Measurements from ENCODE around the gene SEZ6.

DNA sequence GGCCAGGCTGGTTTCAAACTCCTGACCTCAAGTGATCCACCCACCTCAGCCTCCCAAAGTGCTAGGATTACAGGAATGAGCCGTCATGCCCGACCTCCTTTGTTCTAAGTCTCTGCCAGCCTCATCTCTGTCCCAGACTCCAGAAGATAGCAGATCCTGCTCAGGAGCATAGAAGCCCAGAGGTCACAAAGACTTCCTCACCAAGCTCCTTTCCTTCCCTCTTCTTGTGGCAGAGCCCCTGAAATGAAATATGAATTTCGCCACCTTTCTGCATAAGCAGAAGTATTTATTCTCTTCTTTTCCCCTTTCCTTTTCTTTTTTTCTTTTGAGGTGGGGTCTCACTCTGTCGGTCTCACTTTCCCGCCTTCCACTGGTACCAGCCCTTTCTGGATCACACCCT is 25.7 kb upstream of the SEZ6 start:
- TF ChIP-seq, protein P1, sequence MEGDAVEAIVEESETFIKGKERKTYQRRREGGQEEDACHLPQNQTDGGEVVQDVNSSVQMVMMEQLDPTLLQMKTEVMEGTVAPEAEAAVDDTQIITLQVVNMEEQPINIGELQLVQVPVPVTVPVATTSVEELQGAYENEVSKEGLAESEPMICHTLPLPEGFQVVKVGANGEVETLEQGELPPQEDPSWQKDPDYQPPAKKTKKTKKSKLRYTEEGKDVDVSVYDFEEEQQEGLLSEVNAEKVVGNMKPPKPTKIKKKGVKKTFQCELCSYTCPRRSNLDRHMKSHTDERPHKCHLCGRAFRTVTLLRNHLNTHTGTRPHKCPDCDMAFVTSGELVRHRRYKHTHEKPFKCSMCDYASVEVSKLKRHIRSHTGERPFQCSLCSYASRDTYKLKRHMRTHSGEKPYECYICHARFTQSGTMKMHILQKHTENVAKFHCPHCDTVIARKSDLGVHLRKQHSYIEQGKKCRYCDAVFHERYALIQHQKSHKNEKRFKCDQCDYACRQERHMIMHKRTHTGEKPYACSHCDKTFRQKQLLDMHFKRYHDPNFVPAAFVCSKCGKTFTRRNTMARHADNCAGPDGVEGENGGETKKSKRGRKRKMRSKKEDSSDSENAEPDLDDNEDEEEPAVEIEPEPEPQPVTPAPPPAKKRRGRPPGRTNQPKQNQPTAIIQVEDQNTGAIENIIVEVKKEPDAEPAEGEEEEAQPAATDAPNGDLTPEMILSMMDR (conservative IDR thresholded peaks at IDR 0.05) = no peak
- no peak for TF ChIP-seq EZH2 (IDR thresholded peaks at IDR 0.05; ENCODE audit: low read depth)

Data from PC-9 (cell line).